Measurements from ENCODE around the gene RBBP4.

Gene RBBP4

GRCh38 chr1:32612189-32612881, 38.7 kb upstream of the RBBP4 start:
- no peak for DNase-seq (ENCODE audit: low read depth)
- TF ChIP-seq POLR2A (IDR thresholded peaks at IDR 0.05; ENCODE audit: extremely low read depth, insufficient read length), result no peak
- no peak overlapping the region for H3K4me3 ChIP-seq (ENCODE audit: low read depth, low read length)

GRCh38 chr1:32613472-32613871, 37.5 kb upstream of the RBBP4 start:
- no peak for TF ChIP-seq MAX (IDR thresholded peaks at IDR 0.05; ENCODE audit: low read depth, low read length)
- no peak for DNase-seq (ENCODE audit: low read depth)
- no peak overlapping the region for H3K4me3 ChIP-seq (ENCODE audit: low read depth, low read length)

- DNase-seq (ENCODE audit: low read depth), result peak; percentile 42
- H3K4me3 ChIP-seq (ENCODE audit: low read depth, low read length), result no peak overlapping the region
These were observed 32.3 kb upstream of the RBBP4 start for GRCh38 chr1:32618673-32619221.

GRCh38 chr1:32619701-32620485, 31.1 kb upstream of the RBBP4 start:
- TF ChIP-seq MAX (IDR thresholded peaks at IDR 0.05; ENCODE audit: low read depth, low read length), result no peak
- no peak for TF ChIP-seq MYC (IDR thresholded peaks at IDR 0.05; ENCODE audit: low read depth, low read length)
- TF ChIP-seq POLR2A (IDR thresholded peaks at IDR 0.05; ENCODE audit: extremely low read depth, insufficient read length), result no peak
- TF ChIP-seq CTCF (IDR thresholded peaks at IDR 0.05; ENCODE audit: low read depth, low read length), result no peak
- H3K4me3 ChIP-seq (ENCODE audit: low read depth, low read length), result no peak overlapping the region
- DNase-seq (ENCODE audit: low read depth), result no peak

More at GRCh38 chr1:32618673-32619221, 32.3 kb upstream of the RBBP4 start:
- TF ChIP-seq MYC (IDR thresholded peaks at IDR 0.05; ENCODE audit: low read depth, low read length) (no peak), POLR2A (IDR thresholded peaks at IDR 0.05; ENCODE audit: extremely low read depth, insufficient read length) (no peak), CTCF (IDR thresholded peaks at IDR 0.05; ENCODE audit: low read depth, low read length) (no peak), MAX (IDR thresholded peaks at IDR 0.05; ENCODE audit: low read depth, low read length) (no peak)

- no peak for TF ChIP-seq MAX (IDR thresholded peaks at IDR 0.05; ENCODE audit: low read depth, low read length)
- TF ChIP-seq POLR2A (IDR thresholded peaks at IDR 0.05; ENCODE audit: extremely low read depth, insufficient read length), result no peak
- TF ChIP-seq CTCF (IDR thresholded peaks at IDR 0.05; ENCODE audit: low read depth, low read length), result no peak
- TF ChIP-seq MYC (IDR thresholded peaks at IDR 0.05; ENCODE audit: low read depth, low read length), result no peak
- no peak overlapping the region for H3K4me3 ChIP-seq (ENCODE audit: low read depth, low read length)
- DNase-seq (ENCODE audit: low read depth), result no peak
These were observed 28.8 kb upstream of the RBBP4 start for GRCh38 chr1:32622205-32622604.

GRCh38 chr1:32622806-32623681, 28.0 kb upstream of the RBBP4 start:
- DNase-seq (ENCODE audit: low read depth), result no peak
- TF ChIP-seq MAX (IDR thresholded peaks at IDR 0.05; ENCODE audit: low read depth, low read length) (no peak), POLR2A (IDR thresholded peaks at IDR 0.05; ENCODE audit: extremely low read depth, insufficient read length) (no peak), CTCF (IDR thresholded peaks at IDR 0.05; ENCODE audit: low read depth, low read length) (no peak), MYC (IDR thresholded peaks at IDR 0.05; ENCODE audit: low read depth, low read length) (no peak)
- H3K4me3 ChIP-seq (ENCODE audit: low read depth, low read length), result no peak overlapping the region

Measured in NB4 (cell line).